HG02884 (cell line): ENCODE measurements around the gene CXCL12.

Source experiments
- ATAC-seq: cut with Tn5 transposase; IDR thresholded peaks from one replicate; pipeline ENCODE4 v1.9.1; 2021; ENCODE audit warnings: mild to moderate bottlenecking, moderate library complexity; ENCODE audit not compliant: unreplicated experiment

Gene CXCL12

GRCh38 chr10:44364566-44364965 is 20.3 kb downstream of the CXCL12 start:
- no peak for ATAC-seq

DNA sequence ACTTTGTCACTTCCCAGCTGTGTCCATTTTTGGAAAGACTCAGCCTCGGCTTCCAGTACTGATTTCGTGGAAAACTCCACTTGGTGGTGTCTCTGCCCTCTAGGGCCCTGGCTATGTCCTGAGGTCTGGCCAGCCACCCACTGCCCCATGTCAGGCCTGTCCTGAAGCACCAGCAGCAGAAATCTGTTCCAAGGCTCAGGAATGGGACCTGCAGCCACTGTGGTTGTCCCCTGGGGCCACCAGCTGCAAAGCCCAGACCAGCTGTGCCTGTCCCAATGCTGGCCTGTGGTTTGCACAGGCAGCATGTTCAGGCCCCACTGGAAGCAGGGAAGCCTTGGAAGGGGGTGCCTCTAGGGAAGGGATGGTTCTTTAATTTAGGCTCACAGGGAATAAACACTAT is 21.2 kb downstream of the CXCL12 start:
- no peak for ATAC-seq

- no peak for ATAC-seq
Measured at GRCh38 chr10:44362866-44363711, 21.8 kb downstream of the CXCL12 start.

DNA sequence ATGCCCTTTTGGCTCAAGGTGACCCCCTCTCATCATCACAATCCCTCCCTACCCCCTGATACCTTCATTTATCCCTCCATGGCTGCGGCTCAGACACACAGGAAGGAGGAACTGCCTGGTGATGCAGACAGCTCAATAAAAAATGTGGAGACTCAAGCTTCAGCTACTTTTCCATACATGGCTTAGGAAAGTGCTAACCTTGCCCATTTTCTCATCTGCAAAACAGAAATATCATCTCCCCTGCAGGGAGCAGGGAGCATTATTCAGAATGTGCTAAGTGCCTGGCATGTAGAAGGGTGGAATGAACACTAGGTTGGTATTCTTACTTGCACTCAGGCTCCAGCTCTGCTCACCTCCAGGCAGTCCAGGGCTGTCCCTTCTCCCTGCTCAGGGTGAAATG is 23.8 kb downstream of the CXCL12 start:
- no peak for ATAC-seq

GRCh38 chr10:44358080-44358771 is 26.7 kb downstream of the CXCL12 start:
- no peak for ATAC-seq

GRCh38 chr10:44357023-44357540 is 27.8 kb downstream of the CXCL12 start:
- no peak for ATAC-seq

DNA sequence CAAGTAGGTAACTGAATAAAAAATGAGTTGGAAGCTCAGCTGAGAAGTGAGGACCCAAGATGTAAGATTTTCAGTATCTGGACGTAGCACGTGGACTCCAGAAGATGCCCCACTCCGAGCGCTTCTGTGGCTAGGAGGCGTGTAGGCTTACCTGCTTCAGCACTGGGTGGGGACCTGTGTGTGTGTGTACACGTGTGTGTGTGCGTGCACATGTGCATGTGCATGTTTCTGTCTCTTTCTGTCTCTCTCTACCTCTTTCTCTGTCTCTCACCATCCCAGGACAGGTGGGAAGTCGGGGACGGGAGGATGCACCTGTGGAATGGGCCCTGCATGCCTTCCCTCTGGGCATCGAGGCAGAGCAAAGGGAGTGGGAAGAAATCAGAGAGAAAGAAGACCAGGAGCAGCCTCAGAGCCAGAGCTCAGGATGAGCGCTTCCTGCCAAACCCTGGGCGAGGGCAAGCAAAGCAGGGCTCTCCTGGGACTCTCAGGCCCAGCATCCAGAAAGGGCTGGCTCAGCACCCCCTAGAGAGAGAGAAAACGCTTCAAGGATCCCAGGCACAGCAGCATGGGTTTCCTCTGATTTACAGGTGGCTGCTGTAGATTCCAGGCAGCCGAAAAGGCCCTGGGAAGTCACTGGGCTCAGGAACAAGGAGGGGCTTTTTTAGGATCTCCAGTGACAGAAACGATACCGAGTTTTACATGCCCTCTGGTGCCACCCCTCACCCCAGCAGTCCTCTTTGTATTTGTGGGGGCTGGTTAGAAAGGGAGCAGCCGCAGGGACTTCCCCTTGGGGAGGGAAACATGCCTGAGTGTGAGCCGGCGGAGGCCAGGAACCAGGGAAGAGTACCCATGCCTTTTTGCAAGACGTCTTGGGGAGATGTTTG is 28.5 kb downstream of the CXCL12 start:
- ATAC-seq, result no peak

- ATAC-seq, result no peak
Measured at GRCh38 chr10:44355630-44356029, 29.3 kb downstream of the CXCL12 start.

GRCh38 chr10:44354771-44355170 is 30.1 kb downstream of the CXCL12 start:
- no peak for ATAC-seq

DNA sequence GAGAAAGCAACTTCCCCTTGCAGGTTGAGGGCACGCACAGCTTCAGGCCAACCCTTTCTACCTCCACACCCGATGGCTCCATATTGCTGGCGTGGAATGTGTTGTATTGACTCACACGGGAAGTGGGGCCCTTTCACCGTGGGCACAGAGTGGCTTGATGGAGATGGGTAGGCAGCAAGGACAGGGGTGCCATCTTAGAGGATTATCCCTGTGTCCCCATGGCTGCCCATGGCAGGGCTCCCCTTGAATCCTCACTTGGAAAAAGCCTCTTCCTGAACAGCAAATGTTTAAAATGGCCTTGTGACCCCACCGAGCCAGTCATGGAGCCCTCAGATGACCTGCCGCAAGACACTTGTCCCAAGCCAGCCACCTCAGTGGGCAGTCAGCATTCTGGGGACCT is 31.2 kb downstream of the CXCL12 start:
- ATAC-seq, result no peak

DNA sequence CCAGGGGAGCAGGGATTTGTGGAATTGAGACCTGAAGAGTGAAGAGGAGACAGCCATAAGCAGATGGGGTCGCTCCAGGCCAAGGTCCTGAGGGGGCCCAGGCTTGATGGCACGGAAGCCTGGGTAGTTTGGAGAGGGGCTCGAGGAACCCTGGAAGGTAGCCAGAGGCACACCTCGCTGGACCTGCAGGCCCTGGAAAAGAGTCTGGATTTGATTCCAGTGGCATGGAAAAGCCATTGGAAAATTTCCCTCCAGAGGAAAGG is 31.8 kb downstream of the CXCL12 start:
- ATAC-seq, result no peak

GRCh38 chr10:44352316-44353127 is 32.4 kb downstream of the CXCL12 start:
- ATAC-seq, result no peak

- ATAC-seq, result no peak
Measured at GRCh38 chr10:44348496-44348895, 36.4 kb downstream of the CXCL12 start.

- ATAC-seq, result no peak
Measured at GRCh38 chr10:44347609-44348400, 37.1 kb downstream of the CXCL12 start.

GRCh38 chr10:44344727-44345126 is 40.2 kb downstream of the CXCL12 start:
- no peak for ATAC-seq

DNA sequence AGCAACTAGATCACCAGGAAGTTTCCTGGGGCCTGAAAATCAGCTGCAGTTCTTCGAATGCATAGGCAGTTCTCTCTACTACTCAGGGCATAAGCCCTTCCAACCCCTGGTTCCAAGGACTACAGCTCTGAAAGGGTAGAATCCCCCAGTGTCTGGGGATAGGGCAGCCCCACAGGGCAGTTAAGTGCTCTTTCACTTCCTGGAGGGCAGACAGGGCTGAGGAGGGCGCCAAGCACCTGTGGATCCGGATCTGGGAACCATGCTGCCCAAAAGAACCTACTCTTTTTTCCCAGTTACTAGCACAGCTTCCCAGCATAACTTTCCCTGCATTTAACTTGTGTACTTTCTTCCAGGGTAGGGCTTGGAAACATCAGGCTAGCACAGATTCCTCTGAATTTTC is 41.1 kb downstream of the CXCL12 start:
- no peak for ATAC-seq

GRCh38 chr10:44341886-44342285 is 43.0 kb downstream of the CXCL12 start:
- no peak for ATAC-seq

DNA sequence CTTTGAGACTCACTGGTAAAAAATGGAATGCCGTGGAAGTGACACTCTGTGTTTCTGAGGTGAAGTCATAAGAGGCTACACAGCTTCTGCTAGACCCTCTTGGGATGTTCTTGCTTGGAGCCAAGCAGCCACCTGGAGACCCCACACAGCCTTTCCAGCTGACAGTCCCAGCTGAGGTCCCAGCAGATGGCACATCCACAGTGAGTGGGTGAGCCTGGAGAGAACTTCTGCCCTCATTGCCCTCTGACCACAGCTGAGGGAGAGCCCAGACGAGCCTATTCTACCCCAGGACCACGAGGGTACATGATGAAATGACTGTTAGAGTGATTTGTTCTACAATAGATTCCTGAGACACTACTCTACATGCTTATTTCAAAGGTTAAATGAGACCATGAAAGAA is 44.3 kb downstream of the CXCL12 start:
- no peak for ATAC-seq

DNA sequence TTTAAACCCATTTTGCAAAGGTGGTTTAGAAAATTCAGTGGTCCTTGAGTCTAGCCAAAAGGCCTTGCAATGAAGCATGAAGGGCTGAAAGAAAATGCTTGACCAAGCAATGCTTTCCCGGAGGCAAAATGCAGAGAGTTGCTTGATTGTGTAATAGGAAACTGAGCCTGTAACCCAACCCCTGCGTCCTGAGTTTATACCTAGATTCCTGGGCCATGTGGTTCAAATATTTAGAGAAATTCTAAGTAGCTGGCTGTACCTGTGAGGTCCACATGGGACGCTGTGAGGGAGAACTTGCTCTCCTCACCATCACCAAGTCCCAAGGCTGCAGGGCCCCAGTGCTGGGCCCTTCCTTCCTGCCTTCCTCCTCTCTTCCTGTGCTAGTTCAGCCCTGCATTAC is 45.7 kb downstream of the CXCL12 start:
- ATAC-seq, result no peak

GRCh38 chr10:44337081-44337480 is 47.8 kb downstream of the CXCL12 start:
- ATAC-seq, result no peak
